ENCODE results near the gene ST6GAL2.

Gene ST6GAL2

GRCh38 chr2:106866641-106867040, 19.3 kb downstream of the ST6GAL2 start:
- TF ChIP-seq CEBPB (IDR thresholded peaks at IDR 0.05), result no peak
- no peak for TF ChIP-seq NFIC (IDR thresholded peaks at IDR 0.05)
- TF ChIP-seq USF1 (IDR thresholded peaks at IDR 0.05), result no peak
- TF ChIP-seq FOXM1 (IDR thresholded peaks at IDR 0.05; ENCODE audit: borderline replicate concordance, low read depth), result no peak
- TF ChIP-seq YY1 (IDR thresholded peaks at IDR 0.05; ENCODE audit: low read depth), result no peak
- TF ChIP-seq CREB1 (IDR thresholded peaks at IDR 0.05; ENCODE audit: low read depth), result no peak
- TF ChIP-seq, protein P1, sequence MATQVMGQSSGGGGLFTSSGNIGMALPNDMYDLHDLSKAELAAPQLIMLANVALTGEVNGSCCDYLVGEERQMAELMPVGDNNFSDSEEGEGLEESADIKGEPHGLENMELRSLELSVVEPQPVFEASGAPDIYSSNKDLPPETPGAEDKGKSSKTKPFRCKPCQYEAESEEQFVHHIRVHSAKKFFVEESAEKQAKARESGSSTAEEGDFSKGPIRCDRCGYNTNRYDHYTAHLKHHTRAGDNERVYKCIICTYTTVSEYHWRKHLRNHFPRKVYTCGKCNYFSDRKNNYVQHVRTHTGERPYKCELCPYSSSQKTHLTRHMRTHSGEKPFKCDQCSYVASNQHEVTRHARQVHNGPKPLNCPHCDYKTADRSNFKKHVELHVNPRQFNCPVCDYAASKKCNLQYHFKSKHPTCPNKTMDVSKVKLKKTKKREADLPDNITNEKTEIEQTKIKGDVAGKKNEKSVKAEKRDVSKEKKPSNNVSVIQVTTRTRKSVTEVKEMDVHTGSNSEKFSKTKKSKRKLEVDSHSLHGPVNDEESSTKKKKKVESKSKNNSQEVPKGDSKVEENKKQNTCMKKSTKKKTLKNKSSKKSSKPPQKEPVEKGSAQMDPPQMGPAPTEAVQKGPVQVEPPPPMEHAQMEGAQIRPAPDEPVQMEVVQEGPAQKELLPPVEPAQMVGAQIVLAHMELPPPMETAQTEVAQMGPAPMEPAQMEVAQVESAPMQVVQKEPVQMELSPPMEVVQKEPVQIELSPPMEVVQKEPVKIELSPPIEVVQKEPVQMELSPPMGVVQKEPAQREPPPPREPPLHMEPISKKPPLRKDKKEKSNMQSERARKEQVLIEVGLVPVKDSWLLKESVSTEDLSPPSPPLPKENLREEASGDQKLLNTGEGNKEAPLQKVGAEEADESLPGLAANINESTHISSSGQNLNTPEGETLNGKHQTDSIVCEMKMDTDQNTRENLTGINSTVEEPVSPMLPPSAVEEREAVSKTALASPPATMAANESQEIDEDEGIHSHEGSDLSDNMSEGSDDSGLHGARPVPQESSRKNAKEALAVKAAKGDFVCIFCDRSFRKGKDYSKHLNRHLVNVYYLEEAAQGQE (IDR thresholded peaks at IDR 0.05; ENCODE audit: low read depth), result no peak
- TF ChIP-seq ZBTB7A (IDR thresholded peaks at IDR 0.05; ENCODE audit: low read depth), result no peak
- no peak for TF ChIP-seq TAF1 (IDR thresholded peaks at IDR 0.05; ENCODE audit: low read depth)
- no peak for TF ChIP-seq RAD21 (IDR thresholded peaks at IDR 0.05; ENCODE audit: low read depth)
- no peak for TF ChIP-seq EP300 (IDR thresholded peaks at IDR 0.05; ENCODE audit: borderline replicate concordance)

- TF ChIP-seq, protein P1 (IDR thresholded peaks at IDR 0.05; ENCODE audit: low read depth), result no peak
- TF ChIP-seq RAD21 (IDR thresholded peaks at IDR 0.05; ENCODE audit: low read depth) (no peak), MAX (IDR thresholded peaks at IDR 0.05) (no peak)
Measured at GRCh38 chr2:106864051-106864450, 21.9 kb downstream of the ST6GAL2 start.

GRCh38 chr2:106863387-106863786, 22.6 kb downstream of the ST6GAL2 start:
- TF ChIP-seq FOXM1 (IDR thresholded peaks at IDR 0.05; ENCODE audit: borderline replicate concordance, low read depth), result no peak
- no peak for TF ChIP-seq MAX (IDR thresholded peaks at IDR 0.05)
- peak; percentile 59 for TF ChIP-seq RAD21 (IDR thresholded peaks at IDR 0.05; ENCODE audit: low read depth)
- no peak for TF ChIP-seq CREB1 (IDR thresholded peaks at IDR 0.05; ENCODE audit: low read depth)

DNA sequence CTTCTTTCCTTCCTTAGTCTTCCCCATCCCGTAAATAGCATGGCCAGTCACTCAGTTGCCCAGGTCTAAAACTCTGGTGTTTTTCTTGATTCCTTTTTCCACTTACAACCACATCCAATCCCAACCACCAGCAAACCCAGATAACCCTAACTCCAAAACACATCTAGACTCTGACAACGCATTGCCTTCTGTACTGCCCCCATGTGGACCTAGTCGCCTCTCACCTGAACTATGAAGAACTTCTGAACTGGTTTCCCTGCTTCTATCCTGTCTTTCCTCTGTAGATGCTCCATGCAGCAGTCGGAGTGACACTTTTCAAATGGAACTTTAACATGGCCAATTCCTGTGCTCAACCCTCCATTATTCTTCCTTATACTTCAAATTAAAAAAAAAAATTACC, 26.5 kb downstream of the ST6GAL2 start:
- no peak for TF ChIP-seq CREB1 (IDR thresholded peaks at IDR 0.05; ENCODE audit: low read depth)
- no peak for TF ChIP-seq RAD21 (IDR thresholded peaks at IDR 0.05; ENCODE audit: low read depth)
- no peak for TF ChIP-seq TEAD4 (IDR thresholded peaks at IDR 0.05)
- no peak for TF ChIP-seq NFIC (IDR thresholded peaks at IDR 0.05)

DNA sequence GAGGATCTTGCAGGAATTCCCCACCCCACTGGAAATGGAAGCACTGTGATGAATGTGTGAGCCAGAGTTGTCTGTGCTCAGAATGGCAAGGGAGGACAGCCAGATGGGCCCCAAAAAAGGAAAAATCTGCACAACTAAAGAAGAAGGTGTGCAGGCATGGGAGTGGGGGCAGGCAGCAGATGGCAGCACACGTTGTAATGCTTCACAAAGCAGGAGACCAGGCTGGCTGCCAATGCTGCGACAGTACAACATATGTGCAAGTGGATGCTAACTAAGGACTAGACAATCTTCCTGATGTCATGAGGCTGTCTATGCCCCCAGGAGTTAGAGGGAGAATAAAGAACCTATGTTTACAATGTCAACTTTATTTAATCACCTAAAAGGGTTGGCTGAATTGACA, 27.2 kb downstream of the ST6GAL2 start:
- TF ChIP-seq CREB1 (IDR thresholded peaks at IDR 0.05; ENCODE audit: low read depth), result no peak
- TF ChIP-seq MAX (IDR thresholded peaks at IDR 0.05), result no peak
- no peak for TF ChIP-seq FOXM1 (IDR thresholded peaks at IDR 0.05; ENCODE audit: borderline replicate concordance, low read depth)
- no peak for TF ChIP-seq EGR1 (IDR thresholded peaks at IDR 0.05)
- no peak for TF ChIP-seq EP300 (IDR thresholded peaks at IDR 0.05; ENCODE audit: borderline replicate concordance)
- TF ChIP-seq USF1 (IDR thresholded peaks at IDR 0.05), result no peak
- TF ChIP-seq ZBTB7A (IDR thresholded peaks at IDR 0.05; ENCODE audit: low read depth), result no peak
- TF ChIP-seq YY1 (IDR thresholded peaks at IDR 0.05; ENCODE audit: low read depth), result no peak
- TF ChIP-seq, protein P1 (IDR thresholded peaks at IDR 0.05; ENCODE audit: low read depth), result no peak
- TF ChIP-seq NFIC (IDR thresholded peaks at IDR 0.05), result no peak
- no peak for TF ChIP-seq TCF12 (IDR thresholded peaks at IDR 0.05; ENCODE audit: low read depth)

All from Ishikawa (cell line).